PC-3 (cell line): ENCODE data around the gene NEDD4L. TPM values are rescaled to one million over a fixed set of nuclear protein-coding genes. Genes with fewer than 3 reads are reported as not detected.

ENCODE experiments used
- ATAC-seq: fragments of 200-7000 bp; cut with Tn5 transposase; 2 replicates; pipeline ENCODE4 v1.9.1; 2020; ENCODE audit warnings: mild to moderate bottlenecking, moderate library complexity
- BruUV-seq: library from RNA; stranded (reverse); fragments of 400-500 nt; replicated peaks from 2 replicates; lab custom pipeline; 2021; lab: Mats Ljungman, UMichigan
- CTCF ChIA-PET: fragments of 300-600 bp; sonication (Branson Sonifier 250); formaldehyde crosslinking; loops from one replicate; lab custom pipeline; 2022; ENCODE audit warnings: antibody characterized with exemption; lab: Charles Lee
- POLR2A ChIA-PET: fragments of 300-600 bp; sonication (Branson Sonifier 250); formaldehyde crosslinking; loops from one replicate; lab custom pipeline; 2022; ENCODE audit warnings: antibody characterized with exemption; ENCODE audit not compliant: unreplicated experiment; lab: Charles Lee
- DNase-seq: peaks from one replicate; pipeline ENCODE4 v3.0.0-alpha.2; 2015
- H2AFZ ChIP-seq: fragments of 300-600 bp; sonication (generic); 2 replicates; pipeline ENCODE4 v1.6.0; 2016; ENCODE audit warnings: antibody characterized with exemption, low read length
- H3F3A ChIP-seq: fragments of 300-600 bp; sonication (generic); one replicate; pipeline ENCODE4 v1.6.0; 2017; ENCODE audit warnings: antibody characterized with exemption, low read length, control low read depth, mild to moderate bottlenecking; ENCODE audit not compliant: unreplicated experiment
- H3K27ac ChIP-seq: fragments of 300-600 bp; sonication (generic); 2 replicates; pipeline ENCODE4 v1.5.1; 2016; ENCODE audit warnings: mild to moderate bottlenecking, low read length
- H3K27me3 ChIP-seq: fragments of 300-600 bp; sonication (generic); 2 replicates; pipeline ENCODE4 v1.6.1; 2016; ENCODE audit warnings: low read length, mixed read lengths
- H3K36me3 ChIP-seq: fragments of 300-600 bp; sonication (generic); 2 replicates; pipeline ENCODE4 v1.6.1; 2016; ENCODE audit warnings: low read depth, mixed run types, low read length, mixed read lengths
- H3K4me1 ChIP-seq: fragments of 300-600 bp; sonication (generic); 2 replicates; pipeline ENCODE4 v1.5.1; 2016; ENCODE audit warnings: low read length; ENCODE audit not compliant: insufficient read depth
- H3K4me2 ChIP-seq: fragments of 300-600 bp; sonication (generic); 2 replicates; pipeline ENCODE4 v1.6.0; 2016; ENCODE audit warnings: low read length
- H3K4me3 ChIP-seq: fragments of 300-600 bp; sonication (generic); 2 replicates; pipeline ENCODE4 v1.5.1; 2016; ENCODE audit warnings: mild to moderate bottlenecking, low read length, mixed read lengths
- H3K79me2 ChIP-seq: fragments of 300-600 bp; sonication (generic); 2 replicates; pipeline ENCODE4 v1.6.1; 2017; ENCODE audit warnings: low read length, mixed read lengths
- H3K9ac ChIP-seq: fragments of 300-600 bp; sonication (generic); 2 replicates; pipeline ENCODE4 v1.6.0; 2016; ENCODE audit warnings: mild to moderate bottlenecking, low read length
- H3K9me2 ChIP-seq: fragments of 300-600 bp; sonication (generic); replicated peaks from 2 replicates; pipeline ENCODE4 v1.6.1; 2016; ENCODE audit warnings: mixed run types, low read length, mixed read lengths
- H3K9me3 ChIP-seq: fragments of 300-600 bp; sonication (generic); 2 replicates; pipeline ENCODE4 v1.6.1; 2016; ENCODE audit warnings: low read length, mixed read lengths
- H4K20me1 ChIP-seq: fragments of 300-600 bp; sonication (generic); 2 replicates; pipeline ENCODE4 v1.6.1; 2016; ENCODE audit warnings: low read length, mixed read lengths
- EZH2 ChIP-seq: fragments of 300-600 bp; sonication (generic); IDR thresholded peaks from one replicate; pipeline ENCODE4 v1.6.1; 2017; ENCODE audit warnings: antibody characterized with exemption, mild to moderate bottlenecking, low read length; ENCODE audit not compliant: unreplicated experiment
- EZH2phosphoT487 ChIP-seq: fragments of 300-600 bp; sonication (generic); IDR thresholded peaks from 2 replicates; pipeline ENCODE4 v1.6.1; 2018; ENCODE audit warnings: mild to moderate bottlenecking, antibody characterized with exemption, low read length, borderline replicate concordance
- intact Hi-C: fragments of 100-400 bp; cut with micrococcal nuclease; formaldehyde crosslinking; loops from 2 replicates; pipeline ENCODE4 v1.9.0; 2023
- total RNA-seq: library from RNA; depleted of rRNA; stranded (reverse); fragments of >200 nt; gene quantifications from 2 replicates; pipeline ENCODE4 v1.2.3, GENCODE V29; 2014
- TF ChIP-seq, protein P1 (sequence below): fragments of 300-600 bp; sonication (generic); conservative IDR thresholded peaks from 2 replicates; pipeline ENCODE4 v1.5.1; 2017; ENCODE audit warnings: antibody characterized with exemption, low read depth, mild to moderate bottlenecking, low read length

Gene NEDD4L
- total RNA-seq, 1 experiment from 2014 or later = 105 TPM

- Histone ChIP-seq H2AFZ (no peak overlapping the region), H3K27ac (no peak overlapping the region), H3K36me3 (no peaks in the 10 kb centered on the region), H3K4me1 (peaks cover 30% of the 10 kb centered on the region), H3K79me2 (peaks cover 50% of the 10 kb centered on the region), H4K20me1 (no peaks in the 10 kb centered on the region), H3K27me3 (no peaks in the 10 kb centered on the region), H3K4me2 (no peak overlapping the region), H3K9ac (no peak overlapping the region), H3F3A (peaks cover 5% of the 10 kb centered on the region), H3K9me2 (no peaks in the 10 kb centered on the region), H3K4me3 (no peak overlapping the region), H3K9me3 (no peaks in the 10 kb centered on the region)
- POLR2A ChIA-PET = no interaction called here
- ATAC-seq = no peak
- CTCF ChIA-PET = no interaction called here
- no TSS peak for BruUV-seq
- DNase-seq = no peak
- TF ChIP-seq EZH2phosphoT487 (no peak), EZH2 (no peak)
- TF ChIP-seq, protein P1, sequence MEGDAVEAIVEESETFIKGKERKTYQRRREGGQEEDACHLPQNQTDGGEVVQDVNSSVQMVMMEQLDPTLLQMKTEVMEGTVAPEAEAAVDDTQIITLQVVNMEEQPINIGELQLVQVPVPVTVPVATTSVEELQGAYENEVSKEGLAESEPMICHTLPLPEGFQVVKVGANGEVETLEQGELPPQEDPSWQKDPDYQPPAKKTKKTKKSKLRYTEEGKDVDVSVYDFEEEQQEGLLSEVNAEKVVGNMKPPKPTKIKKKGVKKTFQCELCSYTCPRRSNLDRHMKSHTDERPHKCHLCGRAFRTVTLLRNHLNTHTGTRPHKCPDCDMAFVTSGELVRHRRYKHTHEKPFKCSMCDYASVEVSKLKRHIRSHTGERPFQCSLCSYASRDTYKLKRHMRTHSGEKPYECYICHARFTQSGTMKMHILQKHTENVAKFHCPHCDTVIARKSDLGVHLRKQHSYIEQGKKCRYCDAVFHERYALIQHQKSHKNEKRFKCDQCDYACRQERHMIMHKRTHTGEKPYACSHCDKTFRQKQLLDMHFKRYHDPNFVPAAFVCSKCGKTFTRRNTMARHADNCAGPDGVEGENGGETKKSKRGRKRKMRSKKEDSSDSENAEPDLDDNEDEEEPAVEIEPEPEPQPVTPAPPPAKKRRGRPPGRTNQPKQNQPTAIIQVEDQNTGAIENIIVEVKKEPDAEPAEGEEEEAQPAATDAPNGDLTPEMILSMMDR = no peak
- intact Hi-C loops = no loop called here
These were observed 51.6 kb downstream of the NEDD4L start for GRCh38 chr18:58095655-58096054.

- Histone ChIP-seq H3K9ac (no peak overlapping the region), H3K79me2 (peaks cover 51% of the 10 kb centered on the region), H3K27ac (no peak overlapping the region), H3K9me3 (no peaks in the 10 kb centered on the region), H3K9me2 (no peaks in the 10 kb centered on the region), H2AFZ (no peak overlapping the region), H3K4me3 (no peak overlapping the region), H3K4me2 (no peak overlapping the region), H3K4me1 (peaks cover 21% of the 10 kb centered on the region), H3K27me3 (no peaks in the 10 kb centered on the region), H4K20me1 (no peaks in the 10 kb centered on the region), H3K36me3 (no peaks in the 10 kb centered on the region), H3F3A (no peaks in the 10 kb centered on the region)
- CTCF ChIA-PET = no interaction called here
- BruUV-seq = no TSS peak
- POLR2A ChIA-PET = no interaction called here
- no peak for DNase-seq
- TF ChIP-seq EZH2phosphoT487 (no peak), EZH2 (no peak)
- TF ChIP-seq, protein P1 = no peak
- intact Hi-C loops = no loop called here
- no peak for ATAC-seq
These were observed 52.6 kb downstream of the NEDD4L start for GRCh38 chr18:58096658-58097057.

GRCh38 chr18:58097121-58097906 lies 53.3 kb downstream of the NEDD4L start:
- TF ChIP-seq EZH2 (no peak), EZH2phosphoT487 (no peak)
- TF ChIP-seq, protein P1 = no peak
- no TSS peak for BruUV-seq
- no peaks in the 10 kb centered on the region for H3K9me2 ChIP-seq
- H3K4me2 ChIP-seq = no peak overlapping the region
- no peaks in the 10 kb centered on the region for H3K36me3 ChIP-seq
- POLR2A ChIA-PET = no interaction called here
- intact Hi-C loops = no loop called here
- no peak for ATAC-seq
- no peak overlapping the region for H3K27ac ChIP-seq
- no peaks in the 10 kb centered on the region for H3K9me3 ChIP-seq
- H3K4me3 ChIP-seq = no peak overlapping the region
- H4K20me1 ChIP-seq = no peaks in the 10 kb centered on the region
- no peak overlapping the region for H3K9ac ChIP-seq
- H3F3A ChIP-seq = no peaks in the 10 kb centered on the region
- peaks cover 14% of the 10 kb centered on the region for H3K4me1 ChIP-seq
- CTCF ChIA-PET = no interaction called here
- DNase-seq = no peak
- H2AFZ ChIP-seq = no peak overlapping the region
- H3K27me3 ChIP-seq = no peaks in the 10 kb centered on the region
- peaks cover 49% of the 10 kb centered on the region for H3K79me2 ChIP-seq
